ENCODE measurements around the gene CCDC137.

- TF ChIP-seq POLR2A (IDR thresholded peaks at IDR 0.05) (no peak), CTCF (IDR thresholded peaks at IDR 0.05) (no peak)
These were observed 16.7 kb downstream of the CCDC137 start for GRCh38 chr17:81683208-81683583.
